HEK293 (cell line): ENCODE measurements around the gene PEX14.

ENCODE experiments used
- MYNN ChIP-seq: fragments of 450-650 bp; formaldehyde crosslinking; IDR thresholded peaks from 2 replicates; pipeline ENCODE4 v1.5.1; 2016; ENCODE audit warnings: missing biosample characterization, missing genetic modification characterization, borderline replicate concordance
- YY2 ChIP-seq: fragments of 450-650 bp; formaldehyde crosslinking; IDR thresholded peaks from 2 replicates; pipeline ENCODE4 v1.5.1; 2016; ENCODE audit warnings: missing biosample characterization, missing genetic modification characterization
- ZNF16 ChIP-seq: fragments of 450-650 bp; formaldehyde crosslinking; IDR thresholded peaks from 2 replicates; pipeline ENCODE4 v1.5.1; 2016; ENCODE audit warnings: low read depth, missing biosample characterization, missing genetic modification characterization
- ZSCAN23 ChIP-seq: fragments of 450-650 bp; formaldehyde crosslinking; IDR thresholded peaks from 2 replicates; pipeline ENCODE4 v1.5.1; 2016; ENCODE audit warnings: missing biosample characterization, missing genetic modification characterization
- TF ChIP-seq, protein P1 (sequence below): fragments of 450-650 bp; formaldehyde crosslinking; IDR thresholded peaks from 2 replicates; pipeline ENCODE4 v1.5.1; 2016; ENCODE audit warnings: missing biosample characterization, missing genetic modification characterization
- TF ChIP-seq, protein P2 (sequence below): fragments of 450-650 bp; formaldehyde crosslinking; IDR thresholded peaks from 2 replicates; pipeline ENCODE4 v1.5.1; 2016; ENCODE audit warnings: missing biosample characterization, missing genetic modification characterization

DNA sequence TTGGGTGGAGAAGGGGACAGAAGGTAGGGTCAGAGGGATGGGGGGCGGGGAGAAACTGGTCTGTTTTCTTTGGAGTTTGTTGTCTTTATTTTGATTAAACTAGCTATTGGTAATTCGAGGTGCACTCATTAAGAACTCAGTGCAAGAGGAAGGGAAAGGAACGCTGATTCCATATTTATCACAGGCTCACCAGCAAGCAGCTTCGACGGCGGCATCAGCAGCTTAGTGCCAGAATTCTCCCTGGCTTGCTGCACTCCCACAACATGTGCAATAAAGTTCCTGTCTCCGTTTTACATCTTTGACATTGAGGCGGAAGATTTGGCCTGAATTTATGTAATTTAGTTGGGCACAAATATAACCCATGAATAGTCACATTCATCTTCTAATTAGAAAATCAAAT, 57.6 kb downstream of the PEX14 start:
- TF ChIP-seq YY2 (tag by site-specific recombination) (no peak), ZSCAN23 (no peak), ZNF16 (tag by site-specific recombination) (no peak), MYNN (tag by site-specific recombination) (no peak)
- TF ChIP-seq, protein P1, sequence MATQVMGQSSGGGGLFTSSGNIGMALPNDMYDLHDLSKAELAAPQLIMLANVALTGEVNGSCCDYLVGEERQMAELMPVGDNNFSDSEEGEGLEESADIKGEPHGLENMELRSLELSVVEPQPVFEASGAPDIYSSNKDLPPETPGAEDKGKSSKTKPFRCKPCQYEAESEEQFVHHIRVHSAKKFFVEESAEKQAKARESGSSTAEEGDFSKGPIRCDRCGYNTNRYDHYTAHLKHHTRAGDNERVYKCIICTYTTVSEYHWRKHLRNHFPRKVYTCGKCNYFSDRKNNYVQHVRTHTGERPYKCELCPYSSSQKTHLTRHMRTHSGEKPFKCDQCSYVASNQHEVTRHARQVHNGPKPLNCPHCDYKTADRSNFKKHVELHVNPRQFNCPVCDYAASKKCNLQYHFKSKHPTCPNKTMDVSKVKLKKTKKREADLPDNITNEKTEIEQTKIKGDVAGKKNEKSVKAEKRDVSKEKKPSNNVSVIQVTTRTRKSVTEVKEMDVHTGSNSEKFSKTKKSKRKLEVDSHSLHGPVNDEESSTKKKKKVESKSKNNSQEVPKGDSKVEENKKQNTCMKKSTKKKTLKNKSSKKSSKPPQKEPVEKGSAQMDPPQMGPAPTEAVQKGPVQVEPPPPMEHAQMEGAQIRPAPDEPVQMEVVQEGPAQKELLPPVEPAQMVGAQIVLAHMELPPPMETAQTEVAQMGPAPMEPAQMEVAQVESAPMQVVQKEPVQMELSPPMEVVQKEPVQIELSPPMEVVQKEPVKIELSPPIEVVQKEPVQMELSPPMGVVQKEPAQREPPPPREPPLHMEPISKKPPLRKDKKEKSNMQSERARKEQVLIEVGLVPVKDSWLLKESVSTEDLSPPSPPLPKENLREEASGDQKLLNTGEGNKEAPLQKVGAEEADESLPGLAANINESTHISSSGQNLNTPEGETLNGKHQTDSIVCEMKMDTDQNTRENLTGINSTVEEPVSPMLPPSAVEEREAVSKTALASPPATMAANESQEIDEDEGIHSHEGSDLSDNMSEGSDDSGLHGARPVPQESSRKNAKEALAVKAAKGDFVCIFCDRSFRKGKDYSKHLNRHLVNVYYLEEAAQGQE (tag by site-specific recombination): no peak
- TF ChIP-seq, protein P2, sequence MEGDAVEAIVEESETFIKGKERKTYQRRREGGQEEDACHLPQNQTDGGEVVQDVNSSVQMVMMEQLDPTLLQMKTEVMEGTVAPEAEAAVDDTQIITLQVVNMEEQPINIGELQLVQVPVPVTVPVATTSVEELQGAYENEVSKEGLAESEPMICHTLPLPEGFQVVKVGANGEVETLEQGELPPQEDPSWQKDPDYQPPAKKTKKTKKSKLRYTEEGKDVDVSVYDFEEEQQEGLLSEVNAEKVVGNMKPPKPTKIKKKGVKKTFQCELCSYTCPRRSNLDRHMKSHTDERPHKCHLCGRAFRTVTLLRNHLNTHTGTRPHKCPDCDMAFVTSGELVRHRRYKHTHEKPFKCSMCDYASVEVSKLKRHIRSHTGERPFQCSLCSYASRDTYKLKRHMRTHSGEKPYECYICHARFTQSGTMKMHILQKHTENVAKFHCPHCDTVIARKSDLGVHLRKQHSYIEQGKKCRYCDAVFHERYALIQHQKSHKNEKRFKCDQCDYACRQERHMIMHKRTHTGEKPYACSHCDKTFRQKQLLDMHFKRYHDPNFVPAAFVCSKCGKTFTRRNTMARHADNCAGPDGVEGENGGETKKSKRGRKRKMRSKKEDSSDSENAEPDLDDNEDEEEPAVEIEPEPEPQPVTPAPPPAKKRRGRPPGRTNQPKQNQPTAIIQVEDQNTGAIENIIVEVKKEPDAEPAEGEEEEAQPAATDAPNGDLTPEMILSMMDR (tag by site-specific recombination): no peak
